ENCODE data around the gene C2CD4B.

Gene C2CD4B

GRCh38 chr15:62150445-62150844 is 14.6 kb downstream of the C2CD4B start:
- no peak for TF ChIP-seq CTCF (IDR thresholded peaks at IDR 0.05; ENCODE audit: low read depth, low read length)
- no peak for DNase-seq (ENCODE audit: extremely low read depth, low read depth)

- no peak for TF ChIP-seq CTCF (IDR thresholded peaks at IDR 0.05; ENCODE audit: low read depth, low read length)
- no peak for DNase-seq (ENCODE audit: extremely low read depth, low read depth)
Measured at GRCh38 chr15:62149729-62150128, 15.4 kb downstream of the C2CD4B start.

DNA sequence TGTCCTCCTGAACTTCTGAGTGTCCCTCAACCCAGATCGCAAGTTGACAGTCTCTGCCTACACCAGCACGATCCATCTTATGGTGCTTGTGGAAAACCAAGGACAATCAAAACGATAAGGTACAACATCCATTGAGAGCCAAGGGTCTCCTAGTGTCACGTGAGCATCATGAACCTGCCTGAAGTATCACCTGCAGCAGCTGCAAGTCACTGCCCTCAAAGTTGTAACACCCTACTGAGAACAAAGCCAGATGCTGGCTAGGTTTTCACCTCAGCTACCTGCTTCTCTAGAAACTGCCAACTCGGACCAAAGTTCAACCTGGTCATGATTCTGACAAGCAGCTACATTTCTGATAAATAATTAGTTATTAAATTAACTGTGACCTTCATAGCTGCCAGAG is 17.5 kb downstream of the C2CD4B start:
- no peak for DNase-seq (ENCODE audit: extremely low read depth, low read depth)
- TF ChIP-seq CTCF (IDR thresholded peaks at IDR 0.05; ENCODE audit: low read depth, low read length): no peak

DNA sequence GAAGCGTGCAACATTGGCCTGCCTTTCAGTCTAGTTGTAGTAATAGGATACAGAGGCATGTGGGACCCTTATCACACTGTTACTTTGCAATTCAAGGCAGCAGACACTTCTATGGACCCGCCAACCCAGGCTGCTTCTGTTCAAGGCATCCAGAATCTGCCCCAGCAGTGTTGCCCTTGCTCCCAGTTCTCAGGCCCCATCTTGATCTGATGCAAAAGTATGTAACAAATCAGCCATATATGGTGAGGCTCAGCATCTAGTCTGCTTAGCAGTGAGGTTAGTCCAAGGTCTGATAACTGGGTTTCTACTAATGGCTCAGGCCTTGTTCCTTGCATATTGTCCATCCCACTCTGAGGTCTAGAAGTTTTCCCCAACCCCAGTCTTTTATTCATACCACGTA is 17.9 kb downstream of the C2CD4B start:
- DNase-seq (ENCODE audit: extremely low read depth, low read depth): no peak
- TF ChIP-seq CTCF (IDR thresholded peaks at IDR 0.05; ENCODE audit: low read depth, low read length): no peak

- DNase-seq (ENCODE audit: extremely low read depth, low read depth): no peak
- TF ChIP-seq CTCF (IDR thresholded peaks at IDR 0.05; ENCODE audit: low read depth, low read length): no peak
Measured at GRCh38 chr15:62145015-62145735, 19.9 kb downstream of the C2CD4B start.

- no peak for TF ChIP-seq CTCF (IDR thresholded peaks at IDR 0.05; ENCODE audit: low read depth, low read length)
- DNase-seq (ENCODE audit: extremely low read depth, low read depth): no peak
Measured at GRCh38 chr15:62142736-62143135, 22.3 kb downstream of the C2CD4B start.

DNA sequence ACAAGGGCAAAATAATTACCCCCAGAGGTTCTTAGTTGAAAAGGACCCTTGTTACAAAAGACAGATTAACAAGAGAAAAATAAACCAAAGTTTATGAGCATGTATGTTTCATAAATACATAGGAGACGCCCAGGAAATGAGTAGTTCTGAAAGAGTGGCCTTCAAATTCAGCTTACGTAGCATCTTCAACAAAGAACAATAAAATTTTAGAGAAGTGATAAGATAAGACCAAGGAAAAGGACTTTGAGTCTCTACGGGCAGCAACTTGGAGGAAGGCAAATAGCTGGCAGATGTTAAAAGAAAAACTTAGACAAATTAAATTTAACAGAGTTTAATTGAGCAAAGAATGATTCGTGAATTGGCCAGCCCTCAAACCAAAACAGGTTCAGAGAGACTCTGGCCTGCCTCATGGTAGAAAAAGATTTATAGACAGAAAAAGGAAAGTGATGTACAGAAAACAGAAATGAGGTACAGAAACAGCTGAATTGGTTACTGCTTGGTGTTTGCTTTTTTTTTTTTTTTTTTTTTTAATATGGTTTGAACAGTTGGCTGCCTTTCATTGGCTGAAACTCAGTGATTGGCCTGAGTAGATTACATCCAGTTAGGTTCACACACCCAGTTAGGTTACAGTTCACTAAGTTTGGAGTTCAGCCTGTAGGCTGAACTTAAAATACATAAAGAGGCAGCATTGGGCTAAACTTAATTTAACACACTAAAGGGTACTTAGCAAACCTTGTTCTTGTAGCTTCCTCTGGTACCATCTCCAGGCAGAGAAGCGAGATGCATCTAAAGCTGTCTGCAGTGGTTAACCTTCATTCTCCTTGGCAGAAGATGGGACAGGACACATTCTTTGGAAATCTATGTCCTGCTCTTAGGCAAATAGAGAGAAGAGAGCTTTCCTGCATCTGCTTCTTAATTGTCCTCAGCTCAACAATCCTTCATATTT is 23.2 kb downstream of the C2CD4B start:
- no peak for DNase-seq (ENCODE audit: extremely low read depth, low read depth)
- no peak for TF ChIP-seq CTCF (IDR thresholded peaks at IDR 0.05; ENCODE audit: low read depth, low read length)
